Stimulated activated CD8-positive, alpha-beta memory T cell treated with anti-CD3 and anti-CD28 coated beads, Interleukin-7, amount 100 ng/mL, for 4 hours (primary cell): ENCODE measurements around the gene GCK.

Source experiments
- DNase-seq, 2 donors: peaks; one replicate each; pipeline ENCODE4 v3.0.0-alpha.2; 2020; ENCODE audit warnings: low read depth in 2 of 2

GCK gene

DNA sequence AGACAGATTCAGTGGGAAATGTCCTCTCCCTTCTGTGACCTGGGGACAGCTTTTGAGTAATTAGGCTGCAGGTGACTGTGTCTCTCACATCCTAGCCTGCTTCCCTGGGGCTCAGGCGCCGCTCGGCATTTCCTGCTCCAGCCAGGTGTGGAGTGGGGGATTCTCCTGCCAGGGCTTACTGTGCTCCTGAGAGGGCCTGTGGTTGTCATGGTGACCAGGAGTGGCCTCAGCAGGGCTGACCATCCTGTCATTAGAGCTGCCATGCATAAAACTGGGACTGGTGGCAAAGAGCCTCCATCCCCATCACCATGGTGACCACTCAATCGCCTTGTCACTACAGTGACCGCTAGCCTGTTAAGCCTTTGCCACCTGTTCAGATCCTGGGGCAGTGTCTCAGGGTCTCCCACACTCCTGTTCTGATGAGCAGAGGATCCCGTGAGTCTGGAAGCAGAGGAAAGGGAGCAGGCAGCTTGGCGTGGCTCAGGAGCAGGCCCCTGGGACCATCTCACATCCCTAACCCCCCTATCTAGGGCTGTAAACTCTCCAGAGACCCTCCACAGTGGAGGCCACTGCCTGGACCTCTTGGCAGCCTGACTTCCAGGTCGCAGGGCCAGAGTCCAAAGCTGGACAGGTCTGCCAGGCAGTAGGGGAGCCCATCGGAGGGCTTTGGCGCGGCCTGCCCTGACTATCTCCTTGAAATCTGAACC, at the start of gene GCK:
Gene GCK, minus strand, starts transcription at position 154 of the 707 bp plus-strand sequence. CDS start 486 bp downstream, outside the sequence.
- no peak for DNase-seq

DNA sequence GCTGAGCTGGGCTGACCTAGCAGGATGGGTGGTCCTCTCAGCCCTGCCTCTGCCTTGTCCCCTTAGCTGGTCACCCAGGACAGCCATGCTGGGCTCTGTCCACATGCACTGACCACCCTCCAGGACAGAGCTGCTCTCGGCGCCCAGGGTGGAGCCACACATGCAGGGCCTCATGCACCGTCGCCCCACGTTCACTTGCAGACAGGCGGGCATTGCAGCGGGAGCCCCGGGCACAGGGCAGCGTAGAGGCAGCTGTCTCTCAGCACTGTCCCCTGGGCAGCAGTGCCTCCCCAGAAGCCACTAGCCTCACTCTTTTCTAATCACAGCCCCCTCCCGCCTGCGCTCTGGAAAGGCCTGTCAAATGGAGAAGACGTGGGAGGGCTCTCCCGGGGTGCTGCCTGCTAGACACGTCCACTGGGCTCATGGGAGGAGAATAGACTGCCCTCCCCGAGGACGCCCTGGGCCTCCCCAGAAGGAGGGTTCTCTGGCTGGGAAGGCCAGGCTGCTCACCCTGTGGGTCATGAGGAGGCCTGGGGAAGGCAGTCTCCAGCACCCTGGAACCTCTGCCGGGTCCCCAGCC, 49.0 kb upstream of the GCK start:
- DNase-seq, result no peak

DNA sequence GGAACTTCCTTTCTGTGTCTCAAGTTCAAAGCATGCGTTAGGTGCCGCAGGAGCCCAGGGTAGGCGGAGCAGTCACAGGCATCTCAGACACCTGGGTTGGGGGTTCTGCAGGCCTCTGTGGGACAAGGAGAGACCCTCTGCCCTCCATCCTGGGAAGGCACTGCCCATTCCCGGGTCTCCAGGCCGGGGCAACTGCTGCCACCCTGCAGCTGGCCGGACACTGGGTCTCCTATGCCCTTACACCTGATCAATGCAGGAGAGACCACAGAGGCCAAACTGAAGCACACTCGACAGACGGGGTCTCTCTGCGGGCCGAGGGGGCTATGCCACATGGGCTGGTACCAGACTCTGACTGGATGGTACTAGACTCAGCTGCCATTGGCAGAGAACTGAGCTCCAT, 48.5 kb upstream of the GCK start:
- DNase-seq, result no peak

DNA sequence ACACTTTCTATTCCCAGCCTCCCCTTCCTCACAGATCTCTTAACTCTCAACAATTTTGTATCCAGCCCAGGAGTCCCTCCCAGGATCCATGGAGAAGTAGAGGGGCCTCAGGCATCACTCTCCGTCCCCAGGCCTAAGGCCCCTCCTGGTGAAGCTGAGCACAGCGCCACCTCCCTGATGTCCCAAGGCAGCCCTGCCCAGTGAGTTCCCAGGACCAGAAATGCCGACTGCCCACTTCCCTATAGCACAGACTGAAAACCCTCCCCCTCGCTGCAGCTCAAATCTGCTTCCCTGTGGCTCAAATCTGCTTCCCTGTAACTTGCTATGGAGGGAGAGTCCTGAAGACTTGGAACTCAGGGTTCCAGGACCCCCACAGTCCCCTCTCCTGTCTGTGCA, 47.1 kb upstream of the GCK start:
- no peak for DNase-seq

DNA sequence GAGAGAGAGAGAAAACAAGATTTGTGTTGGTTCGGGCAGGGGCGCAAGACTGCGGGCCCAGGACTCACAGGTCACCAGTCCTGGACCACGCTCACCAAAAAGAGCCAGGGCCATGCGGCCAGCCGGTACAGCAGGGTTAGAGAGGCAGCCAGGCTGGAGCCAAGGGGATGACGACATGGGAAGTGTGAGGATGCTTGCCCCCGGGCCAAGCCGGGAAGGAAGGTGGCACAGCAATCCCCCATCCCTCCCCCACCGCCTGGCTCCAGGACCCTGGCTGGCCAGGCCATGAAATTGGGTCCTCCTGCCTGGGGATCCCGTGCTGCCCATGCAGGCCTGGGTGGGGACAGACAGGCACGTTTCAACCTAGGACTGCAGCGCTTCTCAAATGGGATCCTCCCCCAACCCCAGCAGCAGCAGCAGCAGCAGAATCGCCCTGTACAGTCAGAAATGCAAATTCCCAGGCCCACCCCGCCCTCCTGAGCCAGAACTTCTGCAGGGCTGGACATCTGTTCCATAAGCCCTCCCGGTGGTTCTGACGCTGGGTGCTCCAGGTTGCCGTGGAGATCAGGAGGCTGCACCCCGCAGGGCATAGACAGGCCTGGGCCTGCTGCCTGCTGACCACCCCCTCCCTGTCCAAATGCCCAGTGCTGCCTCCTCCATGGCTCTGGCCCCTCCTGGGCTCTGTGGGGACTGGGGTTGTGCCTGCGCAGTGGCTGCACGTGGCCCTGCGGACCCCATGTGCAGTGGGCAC, 46.5 kb upstream of the GCK start:
- DNase-seq, result no peak

DNA sequence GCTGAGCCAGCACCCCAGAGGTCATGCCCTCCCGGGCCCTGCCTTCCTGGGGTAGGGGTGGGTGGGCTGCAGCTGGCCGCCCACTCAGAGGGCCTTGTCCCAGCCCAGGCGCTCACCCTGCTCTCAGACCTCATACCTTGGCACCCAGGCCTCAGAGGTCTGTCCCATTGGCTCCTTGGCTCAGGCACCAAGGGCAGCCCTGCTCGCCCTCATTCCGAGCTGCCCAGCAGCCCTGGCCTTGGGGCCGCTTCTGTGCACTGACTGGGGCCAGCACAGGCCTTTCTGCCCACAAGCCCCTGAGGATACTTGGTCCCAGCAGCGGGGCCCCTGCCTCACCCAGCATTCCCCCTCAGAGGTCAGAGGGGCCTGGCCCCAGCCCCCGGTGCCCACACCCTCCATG, 45.8 kb upstream of the GCK start:
- DNase-seq, result no peak

DNA sequence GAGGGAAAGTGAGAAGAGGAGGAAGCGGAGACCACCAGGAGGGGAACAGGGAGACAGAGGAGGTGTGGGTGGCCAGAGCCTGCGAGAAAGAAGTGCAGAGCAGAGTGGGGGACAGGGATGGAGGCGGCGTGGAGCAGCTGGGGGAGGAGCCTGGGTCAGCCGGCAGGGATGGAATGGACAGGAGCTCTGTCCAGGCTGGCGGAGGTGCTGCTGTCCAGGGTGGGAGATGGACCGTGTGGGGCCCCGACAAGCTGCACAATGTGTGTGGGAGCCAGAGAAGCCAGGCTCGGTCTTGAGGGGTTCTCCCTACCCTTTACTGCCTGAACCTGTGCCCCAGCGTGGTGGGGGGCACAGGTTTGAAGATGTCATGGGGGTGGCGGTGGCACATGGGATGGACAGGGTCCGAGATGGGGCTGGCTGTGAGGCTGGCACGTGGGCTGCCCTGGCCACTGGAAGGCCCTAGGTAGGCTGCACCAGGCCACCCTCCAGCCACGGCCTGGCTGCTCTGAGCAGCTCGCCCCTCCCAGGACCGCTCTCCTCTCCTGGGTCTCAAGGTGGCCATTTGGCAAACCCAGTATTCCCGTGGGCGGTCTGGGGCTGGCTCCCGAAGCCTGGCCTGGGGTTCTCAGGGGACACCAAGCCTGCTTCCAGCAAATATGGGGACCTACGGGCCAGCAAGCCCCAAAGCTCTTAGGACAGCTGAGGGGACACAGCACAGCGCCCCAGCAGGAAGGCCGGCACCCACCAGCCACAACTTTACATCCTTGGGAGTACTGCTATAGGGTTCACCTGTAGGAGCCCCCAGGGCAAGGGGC, 43.9 kb upstream of the GCK start:
- no peak for DNase-seq

DNA sequence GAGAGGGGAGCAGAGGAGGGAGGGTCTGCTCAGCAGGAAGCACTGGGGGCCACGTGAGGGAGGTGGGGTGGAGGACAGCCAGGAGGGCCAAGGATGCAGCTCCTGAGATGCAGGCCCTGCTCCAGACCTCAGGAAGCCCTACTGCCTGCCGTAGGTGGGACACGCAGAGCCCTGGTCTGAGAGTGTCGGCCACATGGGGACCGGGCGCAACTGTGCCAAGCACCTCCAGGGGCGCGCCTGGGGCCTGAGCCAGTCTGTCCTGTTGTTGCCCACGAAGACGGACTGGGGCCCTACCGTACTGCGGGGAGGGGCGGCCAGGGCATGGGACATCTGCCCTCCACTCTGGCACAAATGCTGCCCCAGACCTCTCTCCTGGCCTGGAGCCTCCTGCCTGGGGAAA, 43.2 kb upstream of the GCK start:
- DNase-seq, result no peak

DNA sequence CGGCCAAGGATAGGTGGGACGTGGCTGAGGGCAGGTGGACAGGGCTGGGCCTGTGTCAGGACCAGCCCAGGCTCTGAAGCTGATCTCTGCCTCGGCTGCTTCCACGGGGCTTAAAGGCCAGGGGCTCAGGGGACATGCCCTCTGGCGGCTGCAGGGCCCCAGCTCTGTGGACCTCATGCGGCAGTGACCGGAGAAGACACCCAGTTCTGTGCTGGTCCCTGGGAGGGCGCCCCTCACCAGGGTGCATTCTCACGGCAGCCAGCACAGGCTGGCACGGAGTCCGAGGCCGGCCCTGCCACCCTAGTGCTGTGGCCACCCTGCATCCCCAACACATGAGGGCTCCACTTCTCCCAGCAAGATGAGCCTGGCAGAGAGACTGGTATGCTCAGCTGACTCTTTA, 41.8 kb upstream of the GCK start:
- DNase-seq, result no peak

DNA sequence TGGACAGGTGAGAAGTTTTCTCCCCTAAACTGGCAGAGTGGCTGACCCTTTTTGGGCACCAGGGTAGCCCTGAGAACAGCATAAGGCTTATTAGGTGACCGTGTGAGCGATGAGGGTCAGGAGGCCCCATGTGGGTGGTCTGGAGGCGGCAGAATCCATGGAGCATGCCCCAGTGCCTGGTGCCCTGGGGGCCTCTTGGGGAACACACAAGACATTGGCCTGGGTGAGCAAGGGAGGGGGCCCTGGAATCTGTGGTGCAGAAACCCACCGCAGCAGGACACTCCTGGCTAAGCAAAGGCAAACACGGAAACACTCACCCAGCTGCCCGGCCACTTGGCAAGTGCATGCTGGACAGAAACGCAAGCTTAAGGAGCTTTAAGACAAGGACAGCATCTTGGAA, 41.0 kb upstream of the GCK start:
- no peak for DNase-seq

DNA sequence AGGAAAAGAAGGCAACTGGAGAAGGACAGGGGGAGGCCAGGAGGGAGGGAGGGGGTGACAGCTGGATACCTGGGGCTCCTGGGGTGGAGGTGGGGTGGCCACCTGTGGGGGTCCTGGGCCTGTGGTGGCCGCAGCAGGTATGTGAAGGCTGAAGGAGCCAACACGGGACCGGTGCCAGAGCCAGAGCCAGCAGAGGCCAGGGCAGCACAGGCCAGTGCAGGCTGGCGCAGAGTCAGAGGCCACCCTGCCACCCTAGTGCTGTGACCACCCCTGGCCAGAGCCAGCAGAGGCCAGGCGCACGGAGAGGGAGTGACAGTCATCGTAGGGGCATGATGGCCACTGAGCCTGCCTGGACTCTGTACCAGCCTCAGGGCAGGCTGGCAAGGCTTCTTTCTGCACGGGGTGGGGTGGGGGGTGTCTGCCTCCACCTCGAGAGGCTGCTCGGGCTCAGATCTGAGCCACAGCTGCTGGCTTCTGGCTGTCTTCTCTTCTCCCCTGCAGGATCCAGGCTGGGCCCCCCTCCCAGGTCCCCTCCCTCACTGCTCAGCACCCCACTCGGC, 40.4 kb upstream of the GCK start:
- no peak for DNase-seq

DNA sequence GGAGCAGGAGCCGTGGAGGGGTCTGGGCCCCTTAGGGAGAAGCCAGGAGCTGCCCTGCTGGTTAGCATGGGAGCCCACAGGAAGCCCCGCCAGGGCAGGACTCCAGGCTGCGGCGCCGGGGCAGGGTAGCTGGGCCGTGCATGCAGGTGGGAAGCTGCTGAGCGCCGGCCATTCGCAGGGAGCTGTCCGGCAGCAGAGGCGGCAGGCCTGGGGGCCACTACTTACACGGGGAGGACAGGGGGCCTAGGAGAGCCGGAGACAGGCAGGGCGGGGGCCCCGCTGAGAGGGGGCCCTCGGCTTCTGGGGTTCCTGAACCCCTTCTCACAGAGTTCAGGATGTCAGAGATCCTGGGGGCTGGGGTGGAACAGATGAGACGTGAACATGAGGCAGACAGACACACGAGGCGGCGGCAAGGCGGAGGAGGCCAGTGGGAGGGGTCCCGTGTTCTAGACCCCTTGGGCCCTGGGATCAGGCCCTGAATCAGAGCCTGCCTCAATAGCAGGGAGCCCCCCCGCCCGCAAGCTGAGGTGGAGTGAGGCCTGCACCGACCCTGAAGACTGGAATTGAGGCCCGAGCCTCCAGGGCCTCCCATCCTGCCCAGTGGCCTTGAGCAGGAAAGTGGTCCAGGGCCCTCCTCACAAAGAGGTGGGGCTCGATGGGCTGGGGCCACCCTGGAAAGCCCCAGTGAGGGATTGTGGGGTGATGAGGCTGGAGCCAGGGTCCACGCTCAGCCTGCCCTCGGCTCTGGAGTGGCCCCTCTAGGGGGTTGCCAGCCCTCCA, 39.5 kb upstream of the GCK start:
- DNase-seq, result no peak

DNA sequence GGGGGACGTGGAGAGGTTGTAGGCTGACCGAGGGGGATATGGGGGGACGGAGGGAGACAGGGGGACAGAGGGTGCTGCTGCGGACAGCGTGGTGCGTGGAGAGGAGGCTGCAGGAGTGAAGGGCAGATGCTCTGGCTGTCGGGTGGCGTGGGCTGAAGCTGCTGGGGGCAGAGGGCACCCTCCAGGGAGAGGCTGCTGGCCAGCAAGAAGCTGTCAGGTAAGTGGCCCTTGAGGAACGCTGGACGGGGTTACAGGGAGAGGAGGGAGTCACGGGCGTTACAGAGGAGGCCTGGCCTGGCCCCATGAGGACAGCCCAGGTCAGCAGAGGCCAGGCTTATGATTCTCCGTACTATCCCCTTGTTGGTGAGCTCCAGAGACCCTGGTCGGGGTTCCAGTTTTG, 38.7 kb upstream of the GCK start:
- DNase-seq, result no peak

DNA sequence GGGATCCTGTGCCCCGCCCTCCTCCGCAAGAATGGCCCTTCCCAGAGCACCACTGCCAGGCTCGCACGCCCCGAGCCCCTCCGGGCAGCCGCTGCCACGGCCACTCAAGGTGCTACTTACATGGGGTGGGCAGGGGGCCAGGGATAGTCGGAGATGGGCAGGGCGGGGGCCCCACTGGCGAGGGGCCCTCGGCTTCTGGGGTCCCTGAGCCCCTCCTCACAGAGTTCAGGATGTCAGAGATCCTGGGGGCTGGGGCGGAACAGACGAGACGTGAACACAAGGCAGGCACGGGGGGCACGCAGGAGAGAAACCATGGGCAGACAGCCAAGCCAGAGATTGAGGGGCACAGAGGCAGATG, 37.1 kb upstream of the GCK start:
- DNase-seq, result no peak

DNA sequence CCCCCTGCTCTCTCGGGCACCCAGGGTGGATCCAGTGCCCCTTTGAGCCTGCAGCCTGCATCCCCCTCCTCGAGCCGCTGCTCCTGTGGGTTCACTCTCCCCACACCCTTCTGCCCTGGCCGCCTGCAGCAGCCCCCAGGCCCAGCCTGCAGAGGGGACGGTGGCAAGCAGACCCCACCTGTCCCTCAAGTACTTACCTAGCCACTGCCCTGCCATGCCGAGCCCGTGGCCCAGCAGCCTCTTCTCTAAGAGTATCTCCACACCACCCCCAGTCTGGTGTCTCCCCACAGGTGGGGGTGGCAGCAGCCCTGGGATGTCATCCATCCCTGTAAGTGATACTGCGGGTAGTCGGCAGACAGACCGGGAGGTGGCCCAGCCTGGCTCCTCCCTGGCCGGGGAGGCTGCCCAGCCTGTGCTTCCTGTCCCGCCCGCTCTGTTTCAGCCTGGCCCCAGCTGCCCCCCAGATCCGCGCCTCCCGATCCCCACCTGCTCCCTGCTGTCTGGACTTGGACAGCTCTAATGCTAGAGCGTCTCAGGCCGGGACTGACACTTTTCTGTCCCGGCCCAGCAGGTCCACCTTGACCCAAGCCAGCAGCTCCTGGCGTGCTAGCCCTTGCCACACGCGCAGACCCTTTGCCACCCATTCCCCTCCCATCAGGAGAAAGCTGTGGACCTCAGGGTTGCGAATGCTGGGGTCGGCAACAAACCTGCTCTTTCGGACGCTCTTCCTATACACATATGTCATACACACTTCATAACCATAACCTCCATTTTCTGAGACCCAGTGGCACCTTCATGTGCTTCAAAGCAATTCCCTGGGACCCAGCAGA, 36.5 kb upstream of the GCK start:
- no peak for DNase-seq

DNA sequence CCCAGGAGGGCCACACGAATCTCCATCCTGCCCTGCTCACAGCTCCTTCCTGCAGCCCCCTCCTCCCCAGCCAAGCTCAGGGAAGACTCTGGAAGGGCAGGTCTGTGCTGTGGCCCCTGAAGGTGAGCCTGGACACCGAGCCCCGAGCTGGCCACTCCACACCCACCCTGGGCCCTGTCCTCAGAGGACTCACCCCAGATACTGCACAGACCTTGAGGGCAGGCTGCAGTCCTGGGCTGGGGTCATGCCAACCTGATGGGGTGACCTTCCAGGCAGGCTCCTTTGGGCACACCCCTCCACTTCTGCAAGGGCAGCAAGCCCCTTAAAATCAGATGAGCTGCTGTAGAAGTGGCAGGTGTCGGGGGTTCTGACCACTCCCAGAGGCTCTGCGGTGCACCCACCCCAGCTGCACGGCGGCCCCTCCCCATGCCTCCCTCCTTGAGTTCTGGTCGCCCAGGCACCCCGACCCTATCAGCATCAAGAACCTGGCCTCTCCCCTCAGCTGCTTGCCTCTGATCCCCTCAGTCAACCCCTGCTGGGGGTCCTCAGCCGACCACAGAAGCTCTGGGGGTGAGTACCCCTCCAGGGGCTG, 35.8 kb upstream of the GCK start:
- DNase-seq, result no peak

DNA sequence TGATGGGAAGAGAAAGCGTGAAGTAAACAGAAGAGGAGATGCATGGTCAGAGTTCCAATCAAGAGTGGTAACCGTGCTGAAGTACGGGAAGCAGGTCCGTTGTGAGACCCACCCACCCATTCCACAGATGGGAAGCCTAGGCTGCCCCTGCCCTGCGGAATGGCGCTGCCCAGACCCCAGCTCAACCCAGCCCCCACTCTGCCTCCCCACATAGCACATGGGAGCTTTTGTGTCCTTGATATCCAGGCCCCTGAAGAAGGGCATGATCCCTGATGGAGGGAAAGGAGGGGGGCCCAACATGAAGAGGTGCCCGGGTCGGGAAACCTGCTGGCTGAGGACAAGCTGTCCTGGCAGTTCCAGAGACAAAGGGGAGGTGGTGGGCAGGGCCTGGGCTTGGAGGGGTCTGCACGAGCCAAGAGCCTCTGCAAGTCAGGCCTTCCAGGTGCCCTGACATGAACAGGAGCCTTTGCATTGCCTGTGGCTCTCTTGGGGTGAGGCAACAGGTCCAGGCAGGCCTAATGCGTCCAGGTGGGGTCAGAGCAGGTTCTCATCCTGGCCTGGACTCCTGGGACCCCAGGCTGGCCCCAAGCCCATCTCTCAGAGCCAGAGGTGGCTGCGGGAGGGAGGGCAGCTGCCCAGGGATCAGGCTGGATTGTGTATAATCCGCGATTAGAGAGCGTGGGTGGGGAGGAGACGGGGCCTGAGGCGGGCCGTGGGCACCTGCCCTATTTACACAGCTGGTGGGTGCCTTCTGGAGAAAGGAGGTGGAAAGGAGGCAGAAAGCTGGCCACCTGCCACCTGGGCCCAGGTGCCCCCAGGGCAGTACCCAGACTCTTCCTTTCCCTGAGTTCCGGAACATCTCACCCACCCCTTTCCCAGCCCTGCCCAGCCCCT, 35.1 kb upstream of the GCK start:
- no peak for DNase-seq

DNA sequence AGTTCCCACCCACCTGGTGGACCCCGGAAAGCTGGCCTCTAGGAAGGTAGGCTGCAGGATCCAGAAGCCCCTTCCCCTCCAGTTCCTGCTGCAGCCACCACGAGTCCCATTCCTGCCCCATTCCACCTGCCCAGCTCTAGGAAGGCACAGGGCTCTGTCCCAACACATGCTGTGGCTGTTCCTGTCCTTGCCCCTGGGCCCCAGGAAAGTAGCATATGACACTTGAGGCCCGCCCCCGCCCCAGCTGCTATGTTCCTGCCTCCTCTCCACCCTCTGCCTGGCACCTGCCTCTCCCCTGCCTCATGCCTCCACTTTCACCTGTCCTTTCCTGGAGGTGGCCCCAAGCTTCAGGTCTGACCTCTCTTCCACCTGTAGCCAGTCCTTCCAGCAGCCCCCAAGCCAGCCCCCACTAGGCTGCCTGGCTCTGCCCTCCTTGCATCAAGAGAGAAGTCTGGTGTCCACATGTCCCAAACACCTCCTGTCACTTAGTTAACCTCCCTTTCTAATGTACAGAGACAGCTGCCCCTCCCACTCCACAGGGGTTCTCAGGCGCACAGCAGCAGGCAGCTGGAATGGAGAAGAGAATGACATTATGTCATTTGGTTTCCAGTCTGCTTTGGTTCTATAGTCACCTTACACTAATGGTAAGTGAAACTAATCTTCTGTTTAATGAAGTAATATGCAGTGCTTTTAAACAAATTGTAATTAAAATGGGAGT, 34.3 kb upstream of the GCK start:
- no peak for DNase-seq
